Esophagus mucosa (tissue), 1 donor: ENCODE data around the gene ZC3H6. TPM values are rescaled to one million over a fixed set of nuclear protein-coding genes. Genes with fewer than 3 reads are reported as not detected.

Experiments used
- ATAC-seq: fragments of 200-7000 bp; cut with Tn5 transposase; one replicate; pipeline ENCODE4 v1.9.1; 2020
- total RNA-seq: library from RNA; stranded (reverse); gene quantifications from one replicate; pipeline ENCODE4 v1.2.4, GENCODE V29; 2023
- donor health status: DM: yes; HTN: yes; CAD: no.

The ZC3H6 gene, protein sequence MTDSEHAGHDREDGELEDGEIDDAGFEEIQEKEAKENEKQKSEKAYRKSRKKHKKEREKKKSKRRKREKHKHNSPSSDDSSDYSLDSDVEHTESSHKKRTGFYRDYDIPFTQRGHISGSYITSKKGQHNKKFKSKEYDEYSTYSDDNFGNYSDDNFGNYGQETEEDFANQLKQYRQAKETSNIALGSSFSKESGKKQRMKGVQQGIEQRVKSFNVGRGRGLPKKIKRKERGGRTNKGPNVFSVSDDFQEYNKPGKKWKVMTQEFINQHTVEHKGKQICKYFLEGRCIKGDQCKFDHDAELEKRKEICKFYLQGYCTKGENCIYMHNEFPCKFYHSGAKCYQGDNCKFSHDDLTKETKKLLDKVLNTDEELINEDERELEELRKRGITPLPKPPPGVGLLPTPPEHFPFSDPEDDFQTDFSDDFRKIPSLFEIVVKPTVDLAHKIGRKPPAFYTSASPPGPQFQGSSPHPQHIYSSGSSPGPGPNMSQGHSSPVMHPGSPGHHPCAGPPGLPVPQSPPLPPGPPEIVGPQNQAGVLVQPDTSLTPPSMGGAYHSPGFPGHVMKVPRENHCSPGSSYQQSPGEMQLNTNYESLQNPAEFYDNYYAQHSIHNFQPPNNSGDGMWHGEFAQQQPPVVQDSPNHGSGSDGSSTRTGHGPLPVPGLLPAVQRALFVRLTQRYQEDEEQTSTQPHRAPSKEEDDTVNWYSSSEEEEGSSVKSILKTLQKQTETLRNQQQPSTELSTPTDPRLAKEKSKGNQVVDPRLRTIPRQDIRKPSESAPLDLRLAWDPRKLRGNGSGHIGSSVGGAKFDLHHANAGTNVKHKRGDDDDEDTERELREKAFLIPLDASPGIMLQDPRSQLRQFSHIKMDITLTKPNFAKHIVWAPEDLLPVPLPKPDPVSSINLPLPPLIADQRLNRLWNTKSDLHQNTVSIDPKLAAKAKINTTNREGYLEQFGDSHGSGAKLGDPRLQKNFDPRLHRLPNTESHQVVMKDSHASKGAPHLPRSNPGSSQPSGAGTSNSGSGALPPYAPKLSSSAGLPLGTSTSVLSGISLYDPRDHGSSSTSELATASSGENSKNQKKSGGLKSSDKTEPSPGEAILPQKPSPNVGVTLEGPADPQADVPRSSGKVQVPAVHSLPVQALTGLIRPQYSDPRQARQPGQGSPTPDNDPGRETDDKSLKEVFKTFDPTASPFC
- total RNA-seq: 4.9 TPM

DNA sequence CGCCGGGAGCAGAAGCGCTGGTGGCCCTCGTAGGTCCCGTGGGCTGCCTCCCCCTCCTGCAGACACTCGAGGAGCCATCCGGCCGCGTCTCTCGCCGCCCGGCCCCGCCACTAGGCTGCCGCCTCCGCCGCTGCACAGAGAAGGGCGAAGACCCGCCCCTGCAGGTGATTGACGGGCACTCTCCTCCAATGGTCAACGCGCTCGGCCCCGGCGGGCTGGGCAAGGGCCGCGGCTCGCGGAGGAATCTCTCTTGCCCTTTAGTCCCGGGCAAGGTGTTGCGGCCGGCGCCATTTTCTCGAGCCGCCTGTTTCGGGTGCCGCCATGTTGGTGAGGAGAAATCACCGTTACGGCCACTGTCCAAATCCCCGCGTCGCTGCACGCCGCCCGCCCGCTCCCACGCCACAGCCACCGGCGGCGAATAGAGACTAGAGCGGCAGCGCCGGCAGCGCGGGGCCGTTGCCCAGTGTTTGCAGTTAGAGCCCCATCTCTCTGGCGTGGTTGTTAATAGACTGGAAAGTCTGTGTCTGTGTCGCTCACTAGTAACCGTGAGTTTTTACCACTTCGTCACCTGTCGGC is at the start of gene ZC3H6:
Gene ZC3H6, plus strand, starts transcription at position 287 of the 576 bp plus-strand sequence. CDS start 398 bp downstream, outside the sequence.
- ATAC-seq: peak; percentile 100

DNA sequence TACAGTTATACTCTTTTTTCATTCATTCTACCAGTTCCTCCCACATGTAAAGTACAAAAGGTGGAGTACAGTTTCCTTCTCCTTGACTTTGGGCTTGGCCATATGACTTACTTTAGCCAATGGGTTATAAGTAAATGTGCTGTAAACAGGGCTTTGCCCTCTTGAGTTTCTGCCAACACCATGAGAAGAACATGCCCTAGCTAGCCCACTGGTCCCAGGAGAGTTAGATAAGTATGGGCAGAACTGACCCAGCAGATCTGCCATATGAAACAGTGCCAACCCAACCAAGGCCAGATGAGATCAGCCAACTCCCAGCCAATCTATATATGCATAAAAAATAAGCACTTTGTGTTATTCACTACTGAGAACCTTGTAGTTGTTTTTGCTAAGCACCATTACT is 46.0 kb upstream of the ZC3H6 start:
- peak; percentile 99 for ATAC-seq

GRCh38 chr2:112230371-112230770 is 45.0 kb upstream of the ZC3H6 start:
- no peak for ATAC-seq

GRCh38 chr2:112239862-112240261 is 35.5 kb upstream of the ZC3H6 start:
- no peak for ATAC-seq

DNA sequence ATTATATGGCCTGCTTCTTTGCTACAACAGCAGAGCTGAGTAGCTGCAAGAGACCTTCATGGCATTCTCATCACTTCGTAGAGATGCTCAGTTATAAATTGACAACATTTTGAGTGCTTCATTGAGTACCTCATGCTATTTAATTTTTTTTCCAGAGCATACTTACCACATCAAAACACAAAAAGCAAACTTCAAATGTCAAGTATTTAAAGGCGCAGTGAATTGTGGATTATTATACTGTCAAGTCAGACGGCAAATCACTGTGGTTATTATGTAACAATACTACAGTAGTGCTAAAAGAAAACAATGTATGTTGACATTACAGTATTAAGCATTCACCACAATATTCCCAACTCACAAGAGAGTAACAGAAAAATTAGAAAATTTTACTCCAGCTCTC is 33.0 kb upstream of the ZC3H6 start:
- ATAC-seq: no peak

- no peak for ATAC-seq
Observed at GRCh38 chr2:112243233-112243632, 32.2 kb upstream of the ZC3H6 start.

- no peak for ATAC-seq
Observed at GRCh38 chr2:112244854-112245253, 30.5 kb upstream of the ZC3H6 start.

DNA sequence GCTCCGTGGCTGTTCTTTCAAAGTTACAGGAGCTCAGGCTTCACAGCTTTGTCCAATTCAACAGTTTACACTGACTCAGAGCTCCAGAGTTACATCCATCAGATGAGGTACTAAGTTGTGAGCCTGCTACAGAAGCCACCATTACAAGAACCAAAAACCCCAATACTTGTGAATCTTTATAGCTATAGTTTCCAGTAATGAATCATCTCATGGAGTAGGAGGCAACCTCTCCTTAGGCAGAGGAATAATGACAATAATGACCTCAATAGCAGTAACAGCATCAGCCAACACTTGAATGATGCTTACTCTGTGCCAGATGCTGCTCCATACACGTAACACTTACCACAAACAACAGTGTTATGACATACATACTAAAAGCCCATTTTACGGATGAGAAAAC is 24.1 kb upstream of the ZC3H6 start:
- ATAC-seq: no peak

DNA sequence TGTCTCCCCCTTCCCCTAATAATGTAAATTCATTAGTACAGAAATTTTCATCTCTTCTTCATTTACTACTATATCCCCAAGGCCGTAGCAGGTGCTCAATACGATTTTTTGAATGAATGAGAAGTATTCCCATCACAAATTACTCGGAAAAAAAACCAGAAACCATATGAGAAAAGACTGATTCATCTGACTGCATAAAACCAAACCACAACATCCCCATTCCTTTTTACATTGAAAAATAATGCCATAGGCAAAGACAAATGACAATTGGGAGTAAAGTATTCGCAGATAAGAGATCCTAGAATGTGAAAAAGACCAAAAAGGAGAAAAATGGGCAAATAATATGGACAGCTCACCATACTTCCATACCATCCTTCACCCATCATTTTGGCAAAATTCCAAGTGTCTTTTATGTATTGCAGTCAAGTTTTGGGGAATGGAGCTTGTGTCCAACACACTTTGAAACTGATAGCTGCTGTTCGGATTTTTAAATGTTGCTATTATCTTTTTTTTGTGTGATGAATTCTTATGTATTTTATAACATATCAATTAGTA is 22.1 kb upstream of the ZC3H6 start:
- no peak for ATAC-seq

- peak; percentile 98 for ATAC-seq
Observed at GRCh38 chr2:112254466-112255240, 20.7 kb upstream of the ZC3H6 start, which contains the start of gene ZC3H8. Gene ZC3H8 (minus strand): TSS chr2:112255042. CDS start chr2:112254981, 61 bp downstream.

- ATAC-seq: no peak
Observed at GRCh38 chr2:112255875-112256274, 19.5 kb upstream of the ZC3H6 start.

GRCh38 chr2:112256654-112257053 is 18.7 kb upstream of the ZC3H6 start:
- ATAC-seq: no peak

DNA sequence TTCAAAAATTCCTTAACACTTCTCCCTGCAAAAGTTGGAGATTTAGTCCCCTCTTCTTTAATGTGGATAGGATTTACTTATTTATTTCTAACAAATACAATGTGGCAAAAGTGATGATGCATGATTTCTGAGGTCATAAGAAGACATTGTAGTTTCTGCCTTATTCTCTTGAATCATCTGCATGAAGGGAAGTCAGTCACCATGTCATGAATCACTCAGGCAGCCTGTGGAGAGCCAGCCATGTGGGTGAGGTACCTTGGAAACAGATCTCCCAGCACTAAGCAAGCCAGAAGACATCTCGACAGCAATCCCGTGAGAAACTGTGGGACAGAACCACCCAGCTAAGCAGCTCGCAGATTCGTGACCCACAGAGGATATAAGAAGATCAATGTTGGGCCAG is 17.8 kb upstream of the ZC3H6 start:
- peak; percentile 27 for ATAC-seq

DNA sequence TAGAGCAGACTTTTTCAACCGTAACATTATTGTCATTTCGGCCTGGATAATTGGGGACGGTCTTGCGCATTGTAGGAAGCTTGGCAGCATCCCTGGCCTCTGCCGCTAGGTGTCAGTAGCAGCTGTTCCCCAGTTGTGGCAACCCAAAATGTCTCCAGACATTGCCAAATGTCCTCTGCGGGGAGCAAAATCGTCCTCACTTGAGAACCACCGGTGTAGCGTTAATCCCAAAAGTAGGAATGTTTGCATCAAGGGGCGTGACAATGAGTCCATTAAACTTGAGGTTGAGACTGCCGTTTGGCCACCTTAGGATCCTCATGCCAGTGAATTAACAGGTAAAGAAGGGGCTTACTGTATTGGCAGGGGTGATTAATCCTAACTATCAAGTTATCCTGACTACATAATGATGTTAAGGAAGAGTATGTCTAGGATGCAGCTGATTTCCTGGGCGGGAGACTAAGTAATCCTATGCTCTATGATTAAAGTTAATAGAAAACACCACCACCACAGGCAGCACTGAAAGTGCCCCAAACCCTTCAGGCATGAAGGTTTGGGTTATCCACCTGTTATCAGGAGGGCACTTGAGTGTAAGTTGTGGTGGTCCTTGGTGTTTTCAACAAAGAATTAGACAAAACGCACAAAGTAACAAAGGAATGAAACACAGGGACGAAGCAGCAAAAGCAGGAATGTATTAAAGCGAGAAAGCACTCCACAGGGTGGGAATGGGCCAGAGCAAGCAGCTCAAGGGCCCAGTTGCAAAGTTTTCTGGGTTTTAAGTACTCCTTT is 15.7 kb upstream of the ZC3H6 start:
- peak; percentile 60 for ATAC-seq

DNA sequence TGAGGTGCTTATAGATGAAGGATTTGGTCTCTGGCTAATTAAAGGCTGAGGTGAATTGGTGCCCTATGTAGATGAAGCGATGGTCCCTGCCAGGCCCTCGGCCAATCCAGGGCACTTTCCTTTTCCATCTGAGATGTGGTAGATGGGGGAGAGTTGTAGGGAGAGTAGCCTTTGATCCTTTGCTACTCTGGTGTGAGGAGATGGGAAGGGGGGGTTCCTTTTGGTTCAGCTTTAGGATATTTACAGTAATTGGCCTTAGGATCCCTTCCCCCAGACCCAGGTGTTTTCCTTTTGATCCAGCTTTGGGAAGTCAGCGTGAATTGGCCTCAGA is 15.1 kb upstream of the ZC3H6 start:
- ATAC-seq: no peak

DNA sequence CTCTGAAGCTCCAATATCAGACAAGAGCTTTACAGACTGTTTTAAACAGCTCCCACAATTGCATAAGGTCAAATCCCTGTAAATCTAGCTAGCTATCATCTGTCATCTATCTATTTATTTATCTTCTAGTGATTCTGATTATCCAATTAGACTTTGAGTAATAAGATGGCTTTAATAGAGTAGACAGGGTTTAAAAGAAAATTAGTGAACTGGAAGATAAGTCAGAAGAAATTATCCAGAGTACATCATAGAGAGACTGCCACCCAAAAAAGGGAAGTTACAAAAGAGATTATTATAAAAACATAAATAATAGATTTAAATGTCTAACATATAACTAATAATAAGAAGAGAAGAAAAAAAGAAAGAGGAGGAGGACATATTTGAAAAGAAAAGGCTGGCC is 12.5 kb upstream of the ZC3H6 start:
- ATAC-seq: no peak

DNA sequence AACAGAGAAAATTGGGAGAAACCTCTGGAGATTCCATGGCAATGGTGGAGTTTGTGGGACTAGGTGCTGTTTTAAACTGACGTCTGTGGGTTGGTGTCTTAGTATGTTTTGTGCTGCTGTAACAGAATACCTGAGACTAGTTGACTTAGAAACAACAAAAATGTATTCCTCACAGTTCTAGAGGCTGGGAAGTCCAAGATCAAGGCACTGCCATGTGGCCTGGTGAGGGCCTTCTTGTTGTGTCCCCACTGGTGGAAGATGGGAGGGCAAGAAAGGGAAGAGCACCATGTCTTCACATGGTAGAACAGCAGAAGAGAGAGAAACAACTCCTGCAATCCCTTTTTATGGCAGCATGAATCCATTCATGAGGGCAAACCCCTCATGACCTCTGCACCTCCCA is 6.8 kb upstream of the ZC3H6 start:
- no peak for ATAC-seq

DNA sequence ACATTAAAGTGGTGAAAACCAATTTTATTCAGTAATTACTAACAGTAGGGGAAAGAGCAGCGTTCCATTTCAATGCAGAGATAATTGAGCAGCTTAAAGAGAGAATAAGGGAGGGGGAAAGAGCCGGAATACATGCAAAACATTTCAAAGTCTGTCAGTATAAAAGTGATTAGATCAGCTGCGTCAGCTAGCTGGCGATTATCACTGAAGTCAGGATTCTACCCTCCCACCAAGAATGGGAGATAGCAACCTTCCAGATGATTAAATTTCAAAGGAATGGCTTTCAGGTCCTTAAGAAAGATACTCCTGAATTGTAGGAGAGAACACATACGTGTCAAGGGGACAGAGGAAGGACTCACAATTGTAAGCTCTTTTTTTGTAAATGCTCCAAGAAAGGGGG is 2.7 kb upstream of the ZC3H6 start:
- no peak for ATAC-seq

DNA sequence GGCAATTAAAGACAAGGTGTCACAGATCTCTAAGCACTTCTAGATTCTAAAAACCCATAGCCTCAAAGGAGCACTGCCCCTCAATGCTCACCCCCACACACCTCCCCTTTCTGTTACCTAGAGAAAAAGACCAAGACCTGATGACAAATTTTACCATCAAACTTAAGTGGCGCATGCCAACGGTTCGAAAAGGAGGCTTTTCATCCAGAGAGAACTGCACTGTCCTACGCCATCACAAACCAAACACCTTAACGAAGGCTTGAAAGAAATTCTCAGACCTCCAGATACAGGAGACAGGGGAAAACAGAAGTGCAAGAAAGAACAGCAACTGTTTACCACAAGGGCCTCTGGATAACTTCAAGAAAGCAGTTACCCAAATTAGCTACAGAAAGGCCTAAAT is 2.0 kb upstream of the ZC3H6 start:
- no peak for ATAC-seq

DNA sequence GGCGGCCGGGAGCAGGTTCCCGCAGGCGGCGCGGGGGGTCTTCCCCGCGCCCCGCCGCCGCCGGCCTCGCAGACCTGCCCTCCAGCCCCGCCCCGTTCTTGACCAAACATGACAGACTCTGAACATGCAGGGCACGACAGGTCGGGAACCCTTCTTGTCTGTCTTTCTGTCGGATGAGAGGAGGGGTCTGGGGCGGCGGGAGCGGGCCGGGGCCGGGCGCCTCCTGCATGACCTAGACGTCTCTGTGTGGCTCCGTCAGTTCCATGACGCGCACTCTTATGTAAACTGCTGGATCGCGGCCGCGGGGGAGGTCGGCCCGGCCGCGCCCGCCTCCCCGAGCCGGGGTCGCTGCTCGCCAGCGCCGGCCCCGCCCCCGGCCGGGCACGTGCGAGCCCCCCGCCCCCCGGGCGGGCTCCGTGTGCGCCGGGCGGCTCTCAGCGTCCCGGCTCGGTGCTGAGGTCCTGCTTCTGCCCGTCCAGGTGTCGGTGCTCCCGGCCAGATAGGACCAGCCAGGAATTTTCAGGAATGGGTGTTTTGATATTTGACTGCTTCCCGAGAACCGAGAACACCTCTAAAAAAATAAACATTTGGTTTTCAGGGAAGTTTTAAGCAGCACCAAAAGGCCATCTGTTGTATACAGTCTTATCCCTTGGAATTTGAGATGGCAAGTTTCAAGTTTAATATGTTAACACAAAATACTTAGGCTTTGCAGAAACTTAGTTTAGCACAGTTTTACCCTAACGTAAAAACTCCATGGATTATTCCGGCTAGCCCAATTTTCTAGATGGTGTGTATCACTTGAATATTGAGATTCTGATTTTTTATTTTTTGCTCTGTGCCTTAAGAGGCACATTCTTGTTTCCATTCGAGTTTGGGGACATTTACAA is 733 bp downstream of the ZC3H6 start:
- peak; percentile 84 for ATAC-seq
